Urinary bladder (tissue), 4 donors: Measurements from ENCODE around the gene AKAP6. TPM values are rescaled to one million over a fixed set of nuclear protein-coding genes. Genes with fewer than 3 reads are reported as not detected.
"Not testable (repeated sequence)": the region's sequence is repeated elsewhere in the genome, so short reads cannot be mapped to it uniquely, and the experiment has no call there.

Experiments
- DNase-seq: peaks from one replicate; pipeline ENCODE4 v3.0.0-alpha.2; 2015; ENCODE audit errors: extremely low spot score
- H3K27ac ChIP-seq: one replicate; pipeline ENCODE4 v1.5.1; 2013; ENCODE audit warnings: low read depth, mild to moderate bottlenecking, moderate library complexity
- H3K36me3 ChIP-seq: one replicate; pipeline ENCODE4 v1.6.1; 2013; ENCODE audit warnings: mild to moderate bottlenecking, moderate library complexity; ENCODE audit not compliant: insufficient read depth
- H3K4me1 ChIP-seq: one replicate; pipeline ENCODE4 v1.6.1; 2013; ENCODE audit warnings: mild to moderate bottlenecking, moderate library complexity; ENCODE audit not compliant: insufficient read depth
- H3K4me3 ChIP-seq: one replicate; pipeline ENCODE4 v1.5.1; 2013; ENCODE audit warnings: low read depth, low read length
- WGBS: extraction: QIAGEN DNeasy Blood & Tissue Kit; methylation state at CpG from one replicate; pipeline ENCODE4 v1.1.7; 2013; 5-methylcytosine and 5-hydroxymethylcytosine counted together
- polyA plus RNA-seq: library from polyadenylated mRNA; stranded (reverse); fragments of 200-250 nt; gene quantifications from one replicate; pipeline ENCODE4 v1.2.3, GENCODE V29; 2013
- total RNA-seq: library from RNA; depleted of rRNA; stranded (reverse); fragments of >200 nt; gene quantifications from one replicate; pipeline ENCODE4 v1.2.3, GENCODE V29; 2014
- donor health status: healthy with polysubstance abuse.
- donor health status: healthy.

The AKAP6 gene
- total and polyA plus RNA-seq, 2 donors = 7.3 to 43.0 TPM

DNA sequence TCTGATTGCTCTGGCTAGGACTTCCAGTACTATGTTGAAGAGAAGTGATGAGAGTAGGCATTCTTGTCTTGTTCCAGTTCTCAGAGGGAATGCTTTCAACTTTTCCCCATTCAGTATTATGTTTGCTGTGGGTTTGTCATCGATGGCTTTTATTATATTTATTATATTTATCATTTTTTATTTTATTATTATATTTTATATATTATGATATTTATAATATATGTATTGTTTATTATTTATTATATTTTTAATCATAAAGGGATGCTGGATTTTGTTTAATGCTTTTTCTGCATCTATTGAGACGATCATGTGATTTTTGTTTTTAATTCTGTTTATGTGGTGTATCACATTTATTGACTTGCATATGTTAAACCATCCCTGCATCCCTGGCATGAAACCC, 58.2 kb downstream of the AKAP6 start:
- not testable (repeated sequence) for DNase-seq, H3K4me3 ChIP-seq, H3K4me1 ChIP-seq, H3K36me3 ChIP-seq, H3K27ac ChIP-seq
- 92% methylated on average over 2 of the region's 2 CpGs for WGBS

DNA sequence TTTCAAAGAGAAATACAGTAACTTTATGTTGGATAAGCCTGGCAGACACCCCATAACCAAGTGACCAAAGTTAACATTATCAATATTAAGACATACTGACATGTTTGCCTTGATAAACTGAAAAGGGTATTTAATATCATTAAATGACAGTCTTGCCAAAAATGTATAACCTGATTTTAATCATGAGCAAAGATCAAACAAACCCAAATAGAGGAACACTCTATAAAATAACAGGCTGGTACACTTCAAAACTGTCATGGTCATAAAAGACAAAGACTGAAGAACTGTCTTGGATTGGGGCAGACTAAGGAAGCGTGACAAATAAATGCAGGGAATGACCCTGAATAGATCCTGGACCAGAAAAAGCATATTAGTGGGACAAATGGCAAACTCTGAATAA, 64.0 kb downstream of the AKAP6 start:
- Histone ChIP-seq H3K27ac (no peak overlapping the region), H3K36me3 (no peaks in the 10 kb centered on the region), H3K4me1 (no peaks in the 10 kb centered on the region), H3K4me3 (no peak overlapping the region)
- 84% methylated on average over 1 of the region's 1 CpG for WGBS
- no peak for DNase-seq

DNA sequence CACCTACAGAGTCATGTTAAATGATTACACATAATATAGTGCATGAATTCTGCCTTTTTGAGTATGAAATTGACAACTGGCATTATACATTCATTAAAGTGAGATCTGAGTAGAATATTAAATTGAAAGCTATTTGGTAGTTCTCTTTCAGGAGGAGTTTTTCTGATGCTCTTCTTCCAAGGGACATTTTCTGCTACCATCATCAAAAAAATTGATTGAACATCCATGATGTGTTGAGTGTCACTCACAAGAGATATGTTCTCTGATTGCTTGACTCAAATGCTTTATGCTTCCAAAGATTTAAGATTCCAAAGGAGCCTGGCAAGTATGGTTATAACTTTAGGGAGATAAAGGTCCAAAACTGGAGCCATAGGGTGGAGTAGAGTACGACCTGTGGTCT, 64.9 kb downstream of the AKAP6 start:
- Histone ChIP-seq H3K36me3 (no peaks in the 10 kb centered on the region), H3K4me1 (no peaks in the 10 kb centered on the region), H3K27ac (no peak overlapping the region), H3K4me3 (no peak overlapping the region)
- no peak for DNase-seq
- 93% methylated on average over 1 of the region's 1 CpG for WGBS

DNA sequence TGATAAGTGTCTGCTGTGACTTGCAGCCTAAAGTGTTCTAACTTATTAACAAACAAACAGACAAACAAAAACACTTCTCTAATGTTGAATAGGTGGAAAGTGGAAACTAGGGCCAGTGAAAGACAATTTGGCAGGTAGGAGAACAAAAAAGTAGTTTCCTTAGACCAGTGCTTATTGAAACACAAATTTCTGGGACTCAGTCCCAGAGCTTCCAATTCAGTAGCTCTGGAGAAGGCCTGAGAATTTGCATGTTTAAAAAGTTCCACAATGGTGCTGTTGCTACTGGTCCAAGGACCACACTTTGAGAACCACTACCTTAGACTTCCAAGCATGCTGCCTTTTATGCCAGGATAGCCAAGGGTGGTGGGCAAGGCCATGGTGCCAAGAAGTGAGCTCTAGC, 67.8 kb downstream of the AKAP6 start:
- Histone ChIP-seq H3K4me1 (no peaks in the 10 kb centered on the region), H3K27ac (no peak overlapping the region), H3K36me3 (no peaks in the 10 kb centered on the region), H3K4me3 (no peak overlapping the region)
- DNase-seq = no peak

GRCh38 chr14:32397861-32398640, 69.0 kb downstream of the AKAP6 start:
- Histone ChIP-seq H3K27ac (no peak overlapping the region), H3K36me3 (no peaks in the 10 kb centered on the region), H3K4me3 (no peak overlapping the region), H3K4me1 (no peaks in the 10 kb centered on the region)
- no peak for DNase-seq

- 92% methylated on average over 1 of the region's 1 CpG for WGBS
Observed at GRCh38 chr14:32399920-32400319, 70.8 kb downstream of the AKAP6 start.

DNA sequence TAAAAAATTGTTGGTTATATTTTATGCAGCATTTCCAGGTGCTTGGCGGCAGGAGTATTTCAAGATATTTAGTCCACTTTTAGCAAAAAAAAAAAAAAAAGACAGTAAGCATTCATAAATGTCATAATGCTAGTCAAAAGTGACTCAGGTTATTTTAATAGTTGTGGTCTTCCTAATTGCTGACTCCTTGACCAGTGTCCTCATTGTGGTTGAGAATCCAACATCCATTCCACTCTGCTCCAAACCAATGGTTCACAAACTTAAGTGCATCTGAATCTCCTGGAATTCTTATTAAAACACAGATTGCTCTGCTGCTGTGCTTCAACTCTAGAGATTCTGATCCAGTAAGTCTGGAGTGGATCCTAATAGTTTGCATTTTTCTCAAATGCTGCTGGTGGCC, 71.4 kb downstream of the AKAP6 start:
- no peaks in the 10 kb centered on the region for H3K36me3 ChIP-seq
- 98% methylated on average over 1 of the region's 1 CpG for WGBS
- H3K4me3 ChIP-seq = no peak overlapping the region
- H3K27ac ChIP-seq = no peak overlapping the region
- DNase-seq = no peak
- H3K4me1 ChIP-seq = no peaks in the 10 kb centered on the region

More at GRCh38 chr14:32399920-32400319, 70.8 kb downstream of the AKAP6 start:
- Histone ChIP-seq H3K4me1 (no peaks in the 10 kb centered on the region), H3K36me3 (no peaks in the 10 kb centered on the region), H3K4me3 (no peak overlapping the region), H3K27ac (no peak overlapping the region)
- no peak for DNase-seq

GRCh38 chr14:32403021-32403420, 73.9 kb downstream of the AKAP6 start:
- Histone ChIP-seq H3K27ac (no peak overlapping the region), H3K4me3 (no peak overlapping the region), H3K4me1 (no peaks in the 10 kb centered on the region), H3K36me3 (no peaks in the 10 kb centered on the region)
- DNase-seq = no peak
- WGBS = 79% methylated on average over 3 of the region's 3 CpGs

DNA sequence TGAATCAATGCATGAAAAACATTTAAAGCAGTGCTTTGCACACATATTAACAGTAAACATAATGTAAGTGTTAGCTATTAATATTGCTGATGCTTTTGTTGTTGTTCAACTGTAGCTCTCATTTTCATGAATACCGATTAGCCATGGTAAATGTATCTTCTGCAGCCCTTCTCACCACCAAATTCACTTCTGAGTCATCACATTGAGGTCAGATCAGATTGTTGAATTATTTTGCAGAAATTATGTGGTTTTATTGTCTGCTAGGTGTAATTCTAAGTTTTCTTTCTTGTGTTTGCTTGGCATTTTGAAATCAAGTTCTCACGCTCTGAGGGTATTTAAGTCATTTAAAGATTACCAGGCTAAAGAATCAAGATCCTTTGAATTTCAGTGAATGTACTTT, 74.6 kb downstream of the AKAP6 start:
- H3K27ac ChIP-seq = no peak overlapping the region
- no peak for DNase-seq
- 94% methylated on average over 2 of the region's 2 CpGs for WGBS
- no peaks in the 10 kb centered on the region for H3K36me3 ChIP-seq
- no peaks in the 10 kb centered on the region for H3K4me1 ChIP-seq
- H3K4me3 ChIP-seq = no peak overlapping the region

DNA sequence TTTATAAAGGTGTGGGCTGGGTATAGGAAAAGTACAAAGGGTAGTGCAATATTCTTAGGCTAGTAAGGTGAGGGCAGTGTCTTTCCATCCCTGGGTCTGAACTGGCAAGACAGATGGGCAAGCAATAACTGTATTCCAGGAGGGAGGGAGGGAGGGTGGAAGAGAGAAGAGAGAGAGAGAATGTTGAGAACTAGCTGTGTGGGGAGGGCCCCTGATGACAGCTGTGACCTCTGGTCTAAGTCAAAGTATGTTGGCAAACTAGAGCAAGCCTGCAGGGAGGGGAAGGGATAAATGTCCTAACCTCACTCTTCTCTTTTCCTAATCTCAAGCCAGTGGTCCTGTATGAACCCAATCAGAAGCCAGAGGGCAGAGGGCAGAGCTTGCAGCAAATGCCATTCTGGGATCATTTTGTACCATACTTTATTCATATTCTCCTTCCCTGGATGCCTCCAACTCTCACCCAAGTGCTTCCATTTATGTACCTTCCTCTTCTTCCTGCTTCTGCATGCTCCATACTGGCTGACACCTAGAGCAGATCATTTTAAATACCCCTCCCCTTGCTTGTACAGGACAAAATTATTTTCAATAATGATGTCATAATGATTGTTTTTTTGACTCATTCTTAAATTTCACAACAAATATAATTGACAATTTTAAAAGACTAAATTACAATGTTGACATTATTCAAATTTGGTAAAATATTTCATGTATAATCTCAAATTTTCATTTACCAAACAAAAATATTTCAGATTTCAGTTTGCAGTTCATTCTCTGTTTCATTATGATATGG, 75.9 kb downstream of the AKAP6 start:
- Histone ChIP-seq H3K4me1 (no peaks in the 10 kb centered on the region), H3K36me3 (no peaks in the 10 kb centered on the region), H3K4me3 (no peak overlapping the region), H3K27ac (no peak overlapping the region)
- no peak for DNase-seq

DNA sequence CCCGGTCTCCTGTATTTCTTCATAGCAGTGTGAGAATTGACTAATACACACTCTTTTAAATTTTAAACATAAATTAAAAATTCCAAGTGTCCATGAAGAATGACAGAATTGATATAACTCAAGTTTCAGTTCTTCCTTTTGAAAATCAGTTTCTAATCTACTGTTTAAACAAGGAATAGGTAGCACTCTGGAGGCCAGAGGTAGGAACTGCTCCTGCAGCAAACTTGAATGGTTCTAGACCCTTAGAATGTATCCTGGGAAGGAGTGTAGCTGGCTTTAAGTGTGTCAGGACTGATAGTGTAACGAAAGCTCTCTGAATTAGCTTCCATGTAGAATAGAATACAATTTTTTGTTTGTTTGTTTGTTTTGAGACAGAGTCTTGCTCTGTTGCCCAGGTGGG, 76.8 kb downstream of the AKAP6 start:
- 96% methylated on average over 2 of the region's 2 CpGs for WGBS
- H3K4me3 ChIP-seq = no peak overlapping the region
- no peak overlapping the region for H3K27ac ChIP-seq
- DNase-seq = no peak
- no peaks in the 10 kb centered on the region for H3K4me1 ChIP-seq
- no peaks in the 10 kb centered on the region for H3K36me3 ChIP-seq

GRCh38 chr14:32407130-32407529, 78.0 kb downstream of the AKAP6 start:
- 32% methylated on average over 1 of the region's 1 CpG for WGBS
- H3K36me3 ChIP-seq = no peaks in the 10 kb centered on the region
- DNase-seq = no peak
- no peaks in the 10 kb centered on the region for H3K4me1 ChIP-seq
- no peak overlapping the region for H3K27ac ChIP-seq
- H3K4me3 ChIP-seq = no peak overlapping the region

DNA sequence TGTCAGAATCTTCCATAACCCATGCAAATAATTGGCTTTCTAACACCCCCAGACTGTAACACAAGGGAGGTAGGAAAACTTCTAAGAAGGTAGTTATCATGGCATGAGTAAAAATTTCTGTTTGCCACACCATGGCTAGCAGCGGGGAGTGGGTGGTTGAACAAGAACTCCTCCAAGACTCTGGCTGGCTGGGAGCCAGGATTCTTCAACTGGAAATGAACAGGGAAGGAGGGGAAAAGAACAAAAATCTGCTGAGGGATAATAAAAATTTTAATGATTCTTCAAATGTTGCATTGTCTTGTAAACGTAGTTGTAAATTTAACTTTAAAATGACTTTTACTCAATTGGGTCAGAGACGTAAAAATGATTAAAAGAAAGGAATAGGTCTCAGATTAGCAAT, 78.9 kb downstream of the AKAP6 start:
- WGBS = 44% methylated on average over 3 of the region's 3 CpGs
- no peak overlapping the region for H3K4me3 ChIP-seq
- no peak overlapping the region for H3K27ac ChIP-seq
- H3K36me3 ChIP-seq = no peaks in the 10 kb centered on the region
- no peaks in the 10 kb centered on the region for H3K4me1 ChIP-seq
- no peak for DNase-seq

DNA sequence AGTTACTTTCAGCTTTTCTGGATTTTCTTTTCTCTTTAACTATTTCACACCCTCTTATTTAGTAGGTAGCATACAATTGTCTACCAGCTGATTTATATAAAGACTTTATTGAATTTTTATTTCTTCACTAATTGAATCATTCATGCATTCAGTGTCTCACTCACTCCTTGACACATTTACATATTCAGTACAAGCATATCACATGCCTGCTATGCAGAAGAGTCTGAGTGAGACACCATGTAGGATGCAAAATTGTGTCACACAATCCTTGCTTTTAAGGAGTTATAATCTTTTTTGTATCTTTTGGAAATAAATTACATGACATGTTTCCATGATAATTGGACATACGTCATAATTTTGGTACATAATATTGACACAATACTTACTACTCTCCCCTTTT, 83.0 kb downstream of the AKAP6 start:
- WGBS = 94% methylated on average over 1 of the region's 1 CpG
- Histone ChIP-seq H3K36me3 (no peaks in the 10 kb centered on the region), H3K4me3 (no peak overlapping the region), H3K27ac (no peak overlapping the region), H3K4me1 (no peaks in the 10 kb centered on the region)
- DNase-seq = no peak
